Fibroblast of the conjunctiva (primary cell): ENCODE data around the gene RPS6KC1.
"Not testable (repeated sequence)": the region's sequence is repeated elsewhere in the genome, so short reads cannot be mapped to it uniquely, and the experiment has no call there.

Experiments used
- DNase-seq: peaks from one replicate; pipeline ENCODE4 v3.0.0-alpha.2; 2010; ENCODE audit warnings: low read depth

The RPS6KC1 gene

GRCh38 chr1:213160442-213160841 is 109.4 kb downstream of the RPS6KC1 start:
- not testable (repeated sequence) for DNase-seq

GRCh38 chr1:213162338-213162737 is 111.3 kb downstream of the RPS6KC1 start:
- peak; percentile 17 for DNase-seq

- DNase-seq = no peak
Measured at GRCh38 chr1:213162862-213163261, 111.8 kb downstream of the RPS6KC1 start.

GRCh38 chr1:213163278-213163711 is 112.3 kb downstream of the RPS6KC1 start:
- no peak for DNase-seq

GRCh38 chr1:213164561-213164960 is 113.5 kb downstream of the RPS6KC1 start:
- no peak for DNase-seq

- no peak for DNase-seq
Measured at GRCh38 chr1:213166852-213167251, 115.8 kb downstream of the RPS6KC1 start.

- no peak for DNase-seq
Measured at GRCh38 chr1:213171711-213172110, 120.7 kb downstream of the RPS6KC1 start.

- no peak for DNase-seq
Measured at GRCh38 chr1:213176341-213176740, 125.3 kb downstream of the RPS6KC1 start.

GRCh38 chr1:213179784-213180183 is 128.7 kb downstream of the RPS6KC1 start:
- no peak for DNase-seq

- no peak for DNase-seq
Measured at GRCh38 chr1:213180833-213181232, 129.8 kb downstream of the RPS6KC1 start.

- no peak for DNase-seq
Measured at GRCh38 chr1:213183036-213183672, 132.1 kb downstream of the RPS6KC1 start.

- DNase-seq = no peak
Measured at GRCh38 chr1:213186168-213186567, 135.1 kb downstream of the RPS6KC1 start.

GRCh38 chr1:213192026-213192425 is 141.0 kb downstream of the RPS6KC1 start:
- no peak for DNase-seq

GRCh38 chr1:213194383-213194782 is 143.3 kb downstream of the RPS6KC1 start:
- no peak for DNase-seq

GRCh38 chr1:213194855-213195254 is 143.8 kb downstream of the RPS6KC1 start:
- DNase-seq = no peak

GRCh38 chr1:213196328-213197054 is 145.4 kb downstream of the RPS6KC1 start:
- DNase-seq = not testable (repeated sequence)

- no peak for DNase-seq
Measured at GRCh38 chr1:213200630-213201029, 149.6 kb downstream of the RPS6KC1 start.

- DNase-seq = peak; percentile 85
Measured at GRCh38 chr1:213201380-213202155, 150.5 kb downstream of the RPS6KC1 start.

- DNase-seq = no peak
Measured at GRCh38 chr1:213211201-213211600, 160.2 kb downstream of the RPS6KC1 start.

GRCh38 chr1:213219076-213219475 is 168.0 kb downstream of the RPS6KC1 start:
- DNase-seq = not testable (repeated sequence)

- no peak for DNase-seq
Measured at GRCh38 chr1:213221209-213221608, 170.2 kb downstream of the RPS6KC1 start.

GRCh38 chr1:213227458-213227857 is 176.4 kb downstream of the RPS6KC1 start:
- no peak for DNase-seq

GRCh38 chr1:213231795-213232231 is 180.8 kb downstream of the RPS6KC1 start:
- DNase-seq = no peak
